Nucleus accumbens (tissue), 56 donors: Measurements from ENCODE around the gene ABCA7.

Experiments
- DNase-seq, 56 donors: peaks; one replicate each; lab custom pipeline; 2025; lab: John Stamatoyannopoulos, UW

The ABCA7 gene

GRCh38 chr19:1097810-1098176 is 57.9 kb downstream of the ABCA7 start:
- no peak for DNase-seq

GRCh38 chr19:1098177-1099051 is 58.5 kb downstream of the ABCA7 start:
- no peak for DNase-seq

GRCh38 chr19:1101337-1101698 is 61.4 kb downstream of the ABCA7 start:
- peak in 5 of 56 donors; percentile 14 to 48 (median 32) for DNase-seq

GRCh38 chr19:1102407-1103131 is 62.7 kb downstream of the ABCA7 start:
- DNase-seq = peak in 1 of 56 donors; percentile 2

GRCh38 chr19:1103132-1103707 is 63.3 kb downstream of the ABCA7 start:
- no peak for DNase-seq

GRCh38 chr19:1103708-1104310 is 63.9 kb downstream of the ABCA7 start, which contains the start of gene GPX4:
TSS of gene GPX4 (plus strand) at chr19:1103994. CDS start at chr19:1104044, 50 bp downstream.
- DNase-seq = peak; percentile 75 to 99 (median 98)

- peak in 54 of 56 donors; percentile 14 to 87 (median 62) for DNase-seq
Measured at GRCh38 chr19:1104311-1105007, 64.6 kb downstream of the ABCA7 start.

- DNase-seq = peak in 14 of 56 donors; percentile 17 to 55 (median 36)
Measured at GRCh38 chr19:1105008-1105872, 65.3 kb downstream of the ABCA7 start.

- DNase-seq = no peak
Measured at GRCh38 chr19:1105873-1106840, 66.2 kb downstream of the ABCA7 start.

- no peak for DNase-seq
Measured at GRCh38 chr19:1106841-1107660, 67.1 kb downstream of the ABCA7 start.

- no peak for DNase-seq
Measured at GRCh38 chr19:1107661-1108261, 67.9 kb downstream of the ABCA7 start.

GRCh38 chr19:1108291-1109031 is 68.6 kb downstream of the ABCA7 start:
- no peak for DNase-seq

- DNase-seq = no peak
Measured at GRCh38 chr19:1109032-1109551, 69.2 kb downstream of the ABCA7 start.

GRCh38 chr19:1109697-1110671 is 70.1 kb downstream of the ABCA7 start:
- no peak for DNase-seq
